ENCODE results near the gene TGFB3.
A peak's percentile ranks its signal among the peaks of the same experiment; 100 is the strongest.
"Not testable (repeated sequence)": the region's sequence is repeated elsewhere in the genome, so short reads cannot be mapped to it uniquely, and the experiment has no call there.

Gene TGFB3

DNA sequence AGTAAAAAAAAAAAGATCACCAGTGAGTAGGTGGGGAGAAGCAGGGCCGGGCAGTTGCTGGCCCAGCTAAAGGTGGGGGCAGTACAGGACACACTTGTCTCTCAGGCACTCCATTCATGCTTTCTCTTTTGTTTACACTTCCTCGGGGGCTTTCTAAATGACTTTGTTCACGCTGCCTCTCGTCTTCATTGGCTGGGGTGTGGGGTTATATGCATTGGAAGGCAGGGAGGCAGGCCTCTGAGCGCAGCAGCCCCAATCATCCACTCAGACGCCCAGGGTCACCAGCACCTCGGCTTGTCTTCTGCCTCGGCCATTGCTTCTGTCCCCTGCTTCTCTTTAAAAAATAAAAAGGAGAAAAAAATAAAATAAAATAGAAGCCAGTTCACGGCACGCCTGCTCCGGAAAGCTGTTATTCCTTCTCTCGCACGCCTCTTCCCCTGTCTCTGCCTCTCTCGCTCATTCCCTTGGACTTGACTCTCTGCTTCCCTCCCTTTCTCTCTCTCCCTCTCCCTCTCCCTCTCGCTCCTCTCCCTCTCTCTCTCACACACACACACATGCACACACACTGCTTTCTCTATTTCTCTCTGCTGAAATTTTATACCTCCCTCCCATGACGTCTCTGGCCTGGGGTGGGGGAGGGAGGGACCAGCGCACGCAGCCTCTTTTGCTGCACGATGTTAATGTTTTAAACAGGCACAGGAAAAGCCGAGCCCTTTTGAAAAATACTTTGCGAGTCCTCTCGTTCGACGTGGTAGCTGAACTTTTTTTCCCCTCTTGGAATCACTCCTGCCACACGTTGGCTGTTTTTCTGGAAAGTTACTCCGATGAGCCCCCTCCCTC, at the start of gene TGFB3:
TGFB3 (minus strand) TSS at position 570 of the 840 bp plus-strand sequence. CDS start 1,102 bp downstream, outside the sequence.
- peak; percentile 57 for DNase-seq

DNA sequence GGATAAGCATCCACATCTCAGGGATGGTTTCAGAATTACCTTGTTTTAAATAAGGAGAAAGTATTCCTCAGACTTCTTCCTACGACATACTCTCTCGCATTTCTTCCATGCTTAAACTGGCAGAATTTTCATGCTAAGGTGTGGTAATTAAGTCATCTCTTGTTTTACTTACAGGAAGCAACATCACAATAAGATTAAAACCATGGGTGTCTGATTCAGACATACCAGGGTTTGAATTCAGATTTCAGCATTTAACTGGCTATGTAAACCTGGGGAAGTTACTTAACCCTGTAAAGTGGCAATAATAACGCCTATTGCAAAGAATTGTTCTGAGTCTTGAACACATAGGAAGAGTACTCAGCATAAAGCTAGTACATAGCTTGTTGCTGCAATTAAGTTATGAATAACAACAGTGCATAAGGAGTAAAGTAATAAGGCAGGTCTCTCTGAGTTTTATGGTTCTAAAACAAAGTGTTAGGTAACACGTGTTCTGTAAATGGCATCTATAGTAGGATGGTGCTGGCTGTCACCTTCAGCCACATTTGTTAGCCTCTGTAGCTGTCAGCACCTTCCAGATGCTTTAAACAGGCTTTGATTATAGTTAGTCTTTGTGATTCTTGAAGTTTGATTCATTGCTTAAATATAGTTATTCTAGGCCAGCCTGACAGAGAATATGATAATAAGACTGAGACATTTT, 42.6 kb upstream of the TGFB3 start:
- DNase-seq: no peak

DNA sequence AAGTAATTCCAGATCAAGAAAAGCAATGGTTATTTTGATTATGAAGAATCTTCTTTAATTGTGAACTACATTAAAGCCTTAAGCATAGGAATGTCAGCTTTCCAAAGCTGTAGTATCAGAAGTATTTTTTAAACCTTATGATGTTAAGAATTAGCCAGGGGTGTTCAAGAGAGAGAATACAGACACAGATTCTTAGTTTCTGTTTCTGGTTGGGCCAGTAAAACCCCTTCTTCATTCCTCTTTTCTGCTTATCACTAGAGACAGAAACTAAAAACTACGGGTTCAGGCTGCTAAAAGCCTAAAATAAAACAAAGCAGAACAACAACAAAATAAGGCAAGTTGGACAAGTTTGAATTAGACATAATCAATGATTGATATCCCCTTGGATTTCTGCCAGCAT, 42.0 kb upstream of the TGFB3 start:
- no peak for DNase-seq

DNA sequence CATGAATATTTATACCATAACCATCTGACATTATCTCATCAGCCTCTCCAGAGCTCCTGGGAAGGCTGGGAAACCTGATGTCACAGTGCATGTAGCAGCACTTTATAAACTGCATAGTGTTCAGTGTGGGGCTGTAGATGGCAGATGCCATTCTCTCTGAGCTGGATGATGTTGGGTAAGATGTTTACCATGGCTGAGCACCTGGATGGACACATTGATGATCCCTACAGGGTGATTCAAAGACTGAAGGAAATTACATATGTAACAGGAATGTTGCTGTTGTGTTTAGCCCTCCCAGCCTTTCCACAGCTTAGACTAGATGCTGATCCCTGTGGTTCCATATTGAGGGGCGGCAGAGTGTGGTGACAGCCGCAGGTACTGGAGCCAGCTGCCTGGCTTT, 41.2 kb upstream of the TGFB3 start:
- no peak for DNase-seq

DNA sequence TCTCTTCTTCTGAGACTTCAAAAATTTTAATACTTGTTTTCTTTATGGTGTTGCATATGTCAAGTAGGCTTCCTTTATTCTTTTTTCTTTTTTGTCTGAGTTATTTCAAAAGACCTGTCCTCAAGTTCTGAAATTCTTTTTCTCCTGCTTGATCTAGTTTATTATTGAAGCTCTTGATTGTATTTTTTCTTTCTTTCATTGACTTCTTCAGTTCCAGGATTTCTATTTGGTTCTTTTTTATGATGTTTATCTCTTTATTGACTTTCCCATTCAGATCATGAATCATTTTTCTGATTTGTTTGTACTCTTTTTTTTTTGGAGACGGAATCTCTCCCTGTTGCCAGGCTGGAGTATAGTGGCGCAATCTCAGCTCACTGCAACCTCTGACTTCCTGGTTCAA, 37.9 kb upstream of the TGFB3 start:
- no peak for DNase-seq

DNA sequence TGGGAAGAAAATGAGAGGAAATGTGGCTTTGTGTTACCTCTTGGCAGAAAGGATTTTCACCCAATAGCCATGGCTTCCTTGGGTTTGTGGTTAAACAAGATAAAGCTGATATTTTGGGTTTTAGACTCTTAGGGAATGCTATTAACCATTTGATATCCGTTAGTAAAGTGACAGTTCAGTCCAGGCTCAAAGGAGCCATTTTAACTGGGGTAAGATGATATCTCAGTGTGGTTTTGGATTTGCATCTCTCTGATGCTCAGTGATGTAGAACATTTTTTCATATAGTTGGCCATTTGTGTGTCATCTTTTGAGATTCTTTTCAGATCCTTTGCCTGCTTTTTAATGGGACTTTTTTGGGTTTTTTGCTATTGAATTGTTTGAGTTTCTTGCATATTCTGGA, 33.9 kb upstream of the TGFB3 start:
- DNase-seq: no peak

DNA sequence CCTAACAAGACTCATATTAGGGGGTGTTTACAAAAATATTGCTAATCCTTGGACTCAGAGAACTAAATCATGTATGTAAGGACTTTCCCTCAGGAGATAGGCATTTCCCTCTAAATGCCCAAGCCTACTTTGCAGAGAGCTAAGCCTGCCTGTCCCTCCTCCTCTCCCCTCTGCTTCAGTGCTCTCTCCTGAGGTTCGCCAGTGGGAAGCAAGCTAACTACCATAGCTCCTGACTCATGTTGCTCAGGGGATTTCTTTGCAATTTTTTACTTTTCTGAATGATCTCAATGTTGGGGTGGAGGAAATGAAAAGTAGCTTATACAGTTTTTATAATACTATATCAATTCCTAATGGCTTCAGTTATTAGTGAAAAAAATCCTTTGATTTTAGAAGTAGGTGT, 33.4 kb upstream of the TGFB3 start:
- no peak for DNase-seq

DNA sequence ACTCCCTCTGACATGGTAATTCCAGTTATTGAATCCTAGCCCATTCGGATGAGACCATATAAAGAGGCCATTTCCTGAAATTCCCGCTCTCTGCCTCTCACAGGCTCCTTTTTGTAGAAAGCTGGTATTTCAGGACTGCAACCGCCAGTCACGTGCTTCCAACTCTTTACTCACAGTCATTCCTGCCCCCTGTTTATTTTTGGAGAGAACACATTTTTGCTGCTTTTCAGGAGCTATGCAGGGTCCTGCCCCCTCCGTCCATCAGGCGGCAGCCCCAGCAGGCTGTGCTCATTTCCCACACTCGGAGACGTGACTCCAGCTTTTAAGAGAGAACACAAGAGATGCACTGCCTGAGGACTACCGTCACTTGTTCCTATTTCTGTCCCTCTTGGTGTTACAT, 30.6 kb upstream of the TGFB3 start:
- no peak for DNase-seq

DNA sequence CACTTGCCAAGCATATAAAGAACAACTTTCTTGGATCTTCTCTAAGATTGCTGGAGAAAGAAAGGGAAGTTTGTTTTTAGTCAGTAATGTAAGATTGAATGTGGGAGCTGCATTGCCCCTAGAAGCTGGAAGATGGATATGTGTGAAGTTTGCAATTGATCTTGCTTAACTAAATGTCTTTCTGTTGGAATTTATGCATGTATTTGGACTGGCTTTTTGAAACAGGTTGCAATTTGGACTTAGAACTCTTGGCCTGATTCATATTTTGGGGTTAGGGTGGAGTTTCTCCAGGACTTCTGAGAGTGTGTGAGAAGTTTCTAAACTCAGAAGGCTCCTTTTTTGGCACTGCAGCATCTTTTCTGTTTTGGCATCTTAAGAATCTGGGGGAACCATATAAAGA, 30.1 kb upstream of the TGFB3 start:
- no peak for DNase-seq

DNA sequence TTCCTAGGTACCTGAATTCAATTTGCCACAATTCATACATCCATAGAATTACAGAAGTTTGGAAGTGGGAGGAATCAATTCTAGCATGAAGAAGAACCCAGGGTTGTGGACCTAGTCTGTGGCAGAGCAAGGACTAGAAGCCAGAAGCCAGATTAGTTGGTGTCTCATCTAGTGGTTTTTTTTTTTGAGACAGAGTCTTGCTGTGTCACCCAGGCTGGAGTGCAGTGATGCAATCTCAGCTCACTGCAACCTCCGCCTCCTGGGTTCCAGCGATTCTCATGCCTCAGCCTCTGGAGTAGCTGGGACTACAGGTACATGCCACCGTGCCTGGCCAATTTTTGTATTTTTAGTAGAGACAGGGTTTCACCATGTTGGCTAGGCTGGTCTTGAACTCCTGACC, 27.8 kb upstream of the TGFB3 start:
- not testable (repeated sequence) for DNase-seq

DNA sequence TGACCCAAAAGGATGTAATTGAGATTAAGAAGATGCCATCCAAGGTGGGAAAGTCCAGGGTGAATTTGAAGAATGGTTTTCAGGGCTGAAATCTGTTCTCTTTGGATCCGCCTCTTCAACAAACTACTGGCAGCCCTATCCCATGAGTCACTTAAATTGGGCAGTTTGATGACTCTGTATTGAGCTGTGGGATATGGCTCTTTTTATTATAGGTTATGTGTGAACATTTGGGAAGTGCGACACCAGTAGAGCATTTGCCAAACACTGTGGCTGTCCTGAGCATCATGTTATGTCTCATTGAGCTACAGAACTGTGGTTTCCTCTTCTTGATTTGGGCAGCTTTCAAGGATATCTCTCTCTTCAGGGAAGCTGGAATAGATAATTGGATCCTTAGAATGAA, 26.1 kb upstream of the TGFB3 start:
- no peak for DNase-seq

DNA sequence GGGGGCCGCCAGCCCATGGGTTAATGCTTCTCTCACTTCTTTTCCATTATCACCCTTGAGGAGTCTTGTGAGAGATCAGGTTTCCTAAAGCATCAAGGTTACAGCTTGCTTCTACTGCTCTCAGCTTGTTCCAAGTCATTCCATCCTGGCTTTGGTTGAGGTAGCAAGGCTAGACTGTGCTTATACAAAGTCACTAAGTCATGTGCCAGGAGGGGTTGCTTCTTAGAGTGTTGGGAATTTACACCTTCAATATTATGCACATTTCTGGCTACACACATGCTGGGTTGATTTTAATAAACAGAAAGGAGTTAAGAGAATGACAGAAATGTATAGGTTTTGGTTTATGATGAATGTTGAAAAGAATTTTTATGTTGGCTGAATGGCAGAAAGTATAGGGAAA, 25.6 kb upstream of the TGFB3 start:
- no peak for DNase-seq

DNA sequence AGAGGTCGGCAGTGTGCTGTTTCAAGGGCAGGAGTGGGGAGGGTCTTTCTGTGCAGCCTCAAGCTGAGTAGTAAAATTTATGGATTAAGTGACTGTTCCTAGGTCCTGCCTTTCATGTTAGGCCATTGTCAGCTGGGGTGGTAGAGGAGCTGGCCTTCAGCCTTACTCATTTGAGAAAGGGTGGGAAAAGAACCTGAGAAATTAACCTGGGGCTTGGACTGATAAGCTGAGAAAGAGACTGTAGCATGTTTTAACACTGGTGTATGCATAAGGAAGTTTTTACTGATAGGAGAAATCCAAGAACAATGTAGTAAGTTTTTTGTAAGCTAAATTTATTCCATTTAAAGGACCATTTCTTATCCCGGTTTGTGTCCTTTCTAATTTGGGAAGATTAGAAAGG, 24.5 kb upstream of the TGFB3 start:
- no peak for DNase-seq

DNA sequence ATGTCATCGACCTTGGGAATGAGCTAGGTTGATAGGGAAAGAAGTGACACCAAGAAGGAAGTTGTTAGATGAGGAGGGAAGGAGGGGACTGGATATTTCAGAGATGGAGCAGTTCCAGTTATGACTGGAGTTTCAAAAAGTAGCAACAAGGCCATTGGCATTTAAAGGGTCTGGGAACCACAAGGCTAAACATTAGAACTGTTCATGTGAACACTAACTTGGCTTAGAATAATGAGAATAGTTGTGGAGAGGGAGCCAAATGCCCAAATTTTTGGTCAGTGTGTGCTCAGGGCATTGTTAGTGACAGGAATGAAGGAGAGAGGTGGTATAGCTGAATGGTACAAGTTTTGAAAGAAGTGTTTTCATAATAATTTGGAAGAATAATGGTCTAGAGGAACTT, 20.6 kb upstream of the TGFB3 start:
- no peak for DNase-seq

DNA sequence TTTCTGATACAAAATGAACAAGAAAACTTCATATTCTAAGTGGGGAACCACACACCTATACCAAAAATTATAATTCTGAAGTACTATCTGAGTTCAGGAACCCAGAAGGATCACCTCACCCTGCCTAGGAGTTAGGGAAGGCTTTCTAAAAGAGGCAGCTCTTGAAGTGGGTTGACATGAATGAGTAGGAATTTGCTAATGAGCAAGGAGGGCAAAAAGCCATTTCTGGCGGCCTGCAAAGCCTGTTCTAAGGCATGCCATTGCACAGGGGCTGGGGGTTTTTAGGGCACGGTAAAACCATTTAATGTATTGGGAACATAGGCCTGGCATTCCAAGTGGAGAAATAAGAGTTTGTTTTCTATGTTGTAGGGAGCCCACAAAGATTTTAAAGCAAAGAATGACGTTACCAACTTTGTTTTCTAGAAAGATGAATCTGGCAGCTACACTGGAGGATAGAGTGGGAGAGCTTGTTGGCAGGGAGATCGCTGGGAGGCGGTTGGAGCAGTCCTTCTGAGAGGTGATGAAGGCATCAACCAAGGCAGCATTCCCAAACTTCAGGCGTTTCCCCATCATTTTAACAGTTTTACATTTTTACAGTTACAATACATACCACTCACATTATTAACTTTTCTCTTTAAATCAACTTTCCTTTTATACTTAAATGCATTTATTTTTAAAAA, 17.9 kb upstream of the TGFB3 start:
- DNase-seq: no peak

DNA sequence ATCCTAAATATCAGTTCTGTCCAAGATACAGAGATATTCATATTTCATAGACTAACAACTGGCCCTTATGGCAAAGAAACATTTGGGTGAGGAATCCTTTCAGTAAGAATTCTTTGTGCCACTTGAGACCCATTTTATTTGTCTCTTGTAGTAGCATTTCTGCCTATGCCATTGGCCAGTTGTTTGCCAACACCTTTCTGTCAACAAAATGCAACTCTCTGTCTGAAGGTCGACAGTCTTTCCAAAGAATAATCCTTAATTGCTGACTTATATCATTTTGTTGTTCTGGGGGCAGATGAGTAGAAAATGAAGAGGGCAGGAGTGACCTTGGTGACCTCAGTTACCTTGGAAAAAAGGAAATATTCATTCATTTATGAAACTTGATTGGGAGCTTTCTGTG, 14.7 kb upstream of the TGFB3 start:
- no peak for DNase-seq

DNA sequence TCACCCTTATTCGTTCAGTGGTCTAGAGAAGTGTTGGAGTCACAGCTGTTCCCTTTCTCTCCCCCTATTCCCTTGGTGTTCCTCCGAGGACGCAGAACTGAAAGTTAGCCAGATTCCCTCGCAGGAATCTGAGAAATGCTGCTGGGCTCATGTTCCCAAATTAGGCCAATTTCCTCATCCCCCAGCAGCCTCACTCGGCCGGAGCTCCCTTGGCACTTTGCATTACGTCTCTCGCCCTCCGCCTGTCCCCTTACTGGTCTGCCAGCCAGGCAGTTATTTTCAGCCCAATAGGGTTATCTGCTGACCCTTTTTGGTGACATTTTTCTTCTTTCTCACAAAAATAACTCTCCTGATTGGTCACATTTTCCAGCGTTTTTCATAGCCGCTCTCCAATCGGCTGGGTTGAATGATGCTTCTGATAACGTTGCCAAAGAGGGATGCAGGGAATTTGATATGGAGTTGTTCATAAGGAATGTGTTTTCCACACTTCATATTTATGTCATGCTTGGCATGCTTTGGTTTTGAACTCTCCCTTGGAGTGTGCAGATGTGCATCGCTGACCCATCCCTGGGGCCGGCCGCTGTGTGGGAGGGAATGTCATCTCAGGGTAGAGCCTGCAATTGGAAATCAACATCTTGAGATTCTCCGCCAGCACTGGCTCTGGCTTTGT, 13.7 kb upstream of the TGFB3 start:
- no peak for DNase-seq

DNA sequence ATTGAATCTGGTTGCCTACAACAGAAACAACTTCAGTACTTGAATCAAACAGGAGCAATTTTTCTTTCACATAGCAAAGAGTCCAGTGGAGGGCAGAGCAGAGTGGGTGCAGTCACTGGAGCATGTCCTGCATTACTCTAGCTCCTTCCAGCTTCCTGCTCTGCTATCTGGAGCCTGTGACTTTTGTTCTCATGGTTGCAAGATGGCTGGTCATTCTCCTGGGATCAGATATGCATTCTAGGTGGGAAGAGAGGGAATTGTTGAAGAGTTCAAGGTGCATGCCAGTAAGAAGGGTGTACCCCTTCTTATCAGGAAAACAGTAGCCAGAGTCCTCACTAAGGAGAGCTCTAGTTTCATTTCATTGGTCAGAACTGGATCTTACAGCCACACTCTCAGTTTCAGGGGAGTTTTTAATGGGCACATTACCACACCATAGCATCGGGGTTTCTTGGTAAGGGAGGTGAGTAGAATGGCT, 11.8 kb upstream of the TGFB3 start:
- DNase-seq: no peak

DNA sequence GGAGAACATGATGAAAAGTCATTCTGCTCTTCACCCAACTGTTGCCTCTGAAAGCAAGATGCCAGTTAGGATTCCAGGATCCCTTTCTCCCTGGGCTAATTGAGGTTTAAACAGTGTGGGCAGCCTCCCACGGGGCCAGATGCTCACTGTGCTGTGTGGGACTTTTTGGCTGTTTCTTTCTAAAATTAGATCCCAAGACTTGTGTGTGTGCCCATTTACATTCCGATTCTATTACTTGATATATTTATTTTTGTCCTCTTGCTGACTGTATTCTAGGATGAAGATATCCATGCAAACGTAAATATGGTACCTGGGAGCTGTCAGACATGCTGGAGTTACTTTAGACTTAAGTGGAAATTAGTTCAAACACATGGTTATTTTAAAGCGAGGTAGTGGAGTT, 10.0 kb upstream of the TGFB3 start:
- no peak for DNase-seq

DNA sequence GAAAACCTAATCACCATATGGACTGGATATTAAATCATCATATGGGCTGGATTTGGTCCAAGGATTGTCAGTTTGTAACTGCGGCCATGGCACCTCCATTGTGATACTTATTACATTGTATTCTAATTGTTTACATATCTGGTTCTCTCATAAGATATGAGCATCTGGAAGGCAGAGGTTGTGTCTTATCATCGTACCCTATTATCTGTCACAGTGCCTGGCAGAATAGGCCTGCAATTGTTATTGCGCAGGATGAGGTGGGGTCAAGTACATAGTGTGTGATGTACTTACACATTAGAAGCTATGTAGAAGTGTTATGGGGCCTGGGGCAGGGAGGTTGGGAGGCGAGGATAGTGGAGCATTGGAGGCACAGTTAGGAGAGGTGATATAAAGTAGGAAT, 8.5 kb upstream of the TGFB3 start:
- DNase-seq: no peak

DNA sequence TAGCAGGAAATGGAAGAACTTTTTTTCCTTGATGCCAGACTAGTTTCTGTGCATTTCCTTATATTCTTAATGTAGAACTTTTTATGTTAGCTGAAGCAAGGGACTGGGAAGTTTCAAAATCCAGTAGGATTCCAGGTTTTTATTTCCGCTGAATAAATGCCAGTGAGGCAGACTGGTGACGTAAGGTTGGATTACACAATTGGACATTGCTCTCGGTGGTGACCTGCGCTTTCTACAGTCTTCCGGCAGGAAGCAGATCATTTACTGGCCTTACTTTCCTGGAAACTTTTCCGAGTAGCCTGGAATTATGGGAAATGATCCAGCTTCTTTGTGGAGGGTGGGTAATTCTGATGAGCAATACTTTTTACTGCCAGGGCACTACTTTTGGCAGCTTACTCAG, 7.3 kb upstream of the TGFB3 start:
- DNase-seq: no peak

DNA sequence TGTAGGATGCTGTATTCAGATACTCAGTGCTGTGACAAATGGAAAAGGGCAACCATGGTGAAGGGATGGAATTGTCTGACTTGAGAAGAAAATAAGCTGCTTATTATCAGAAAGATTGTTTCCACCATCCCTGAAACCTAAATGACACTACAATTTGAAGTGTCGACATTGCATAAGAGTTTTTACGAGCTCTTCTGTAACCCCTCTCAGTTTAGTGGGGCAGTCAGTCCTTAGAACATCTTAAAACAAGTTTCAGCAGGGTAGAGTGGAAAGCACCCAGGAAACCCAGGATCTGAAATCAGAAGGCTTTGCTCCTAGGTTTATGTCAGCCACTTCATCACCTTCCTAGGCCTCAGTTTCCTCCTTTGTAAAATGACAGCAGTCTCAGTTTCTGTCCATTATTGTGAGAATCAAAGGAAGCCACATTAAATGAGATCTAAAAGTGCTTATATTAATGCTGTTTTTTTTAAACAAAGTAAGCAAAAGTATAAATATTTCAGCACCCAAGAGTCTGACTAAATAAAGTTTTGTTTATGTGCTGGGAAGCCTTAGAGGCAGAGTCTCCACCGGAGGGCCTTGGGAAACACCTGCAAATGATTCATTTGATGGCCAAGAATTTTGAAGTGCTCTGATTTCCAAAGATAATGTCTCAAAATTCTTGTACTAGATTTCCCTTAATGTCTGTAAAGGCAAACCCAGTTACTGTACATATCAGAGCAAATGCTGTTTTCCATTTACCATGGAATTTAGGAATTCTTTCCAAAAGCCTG, 5.6 kb upstream of the TGFB3 start:
- DNase-seq: no peak

DNA sequence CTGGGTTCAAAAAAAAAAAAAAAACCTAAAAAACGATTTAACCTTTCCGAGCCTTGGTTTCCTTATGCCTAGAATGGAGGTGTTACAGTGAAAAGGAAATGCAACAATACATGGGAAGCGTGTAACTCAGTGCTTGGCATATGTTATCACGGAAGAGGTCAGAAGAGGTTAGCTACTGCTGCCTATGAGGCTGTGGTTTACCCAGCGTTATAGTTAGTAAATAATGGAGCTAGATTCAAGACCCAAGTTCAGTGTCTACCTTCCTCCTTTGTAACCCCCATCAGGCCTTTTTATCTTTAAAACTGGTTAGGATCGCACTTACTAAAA, 4.6 kb upstream of the TGFB3 start:
- DNase-seq: no peak

Data from stimulated activated CD8-positive, alpha-beta memory T cell treated with anti-CD3 and anti-CD28 coated beads, Interleukin-4, amount 100 ng/mL, for 48 hours (primary cell).